Subcutaneous abdominal adipose tissue (tissue), 5 donors: ENCODE data around the gene SDF2L1.
"Not testable (repeated sequence)": the region's sequence is repeated elsewhere in the genome, so short reads cannot be mapped to it uniquely, and the experiment has no call there.

Experiments used
- H3K27ac ChIP-seq: one replicate; pipeline ENCODE4 v1.7.0; 2013; ENCODE audit warnings: low read depth, mild to moderate bottlenecking, inconsistent platforms, low read length, moderate library complexity
- H3K27me3 ChIP-seq, 5 donors: one replicate each; pipeline ENCODE4 v1.7.0; 2013; ENCODE audit warnings: low read length in 5 of 5, inconsistent platforms in 1 of 5; ENCODE audit not compliant: control insufficient read depth in 5 of 5, insufficient read depth in 4 of 5
- H3K36me3 ChIP-seq, 5 donors: one replicate each; pipeline ENCODE4 v1.7.0; 2013; ENCODE audit warnings: low read length in 5 of 5; ENCODE audit not compliant: control insufficient read depth in 5 of 5, insufficient read depth in 5 of 5
- H3K4me1 ChIP-seq, 5 donors: one replicate each; pipeline ENCODE4 v1.7.0; 2013; ENCODE audit warnings: low read length in 5 of 5, mild to moderate bottlenecking in 3 of 5, moderate library complexity in 1 of 5; ENCODE audit not compliant: control insufficient read depth in 5 of 5, insufficient read depth in 5 of 5
- H3K4me3 ChIP-seq, 5 donors: one replicate each; pipeline ENCODE4 v1.7.0; 2013; ENCODE audit warnings: low read length in 5 of 5, low read depth in 1 of 5
- H3K9ac ChIP-seq, 5 donors: one replicate each; pipeline ENCODE4 v1.7.0; 2013; ENCODE audit warnings: low read length in 5 of 5, mild to moderate bottlenecking in 4 of 5, moderate library complexity in 3 of 5
- H3K9me3 ChIP-seq, 5 donors: one replicate each; pipeline ENCODE4 v1.7.0; 2013; ENCODE audit warnings: low read length in 5 of 5; ENCODE audit not compliant: control insufficient read depth in 5 of 5
- donor health status: healthy.
- donor health status: healthy.
- donor health status: healthy.
- donor health status: healthy.
- donor health status: healthy.

SDF2L1 gene

DNA sequence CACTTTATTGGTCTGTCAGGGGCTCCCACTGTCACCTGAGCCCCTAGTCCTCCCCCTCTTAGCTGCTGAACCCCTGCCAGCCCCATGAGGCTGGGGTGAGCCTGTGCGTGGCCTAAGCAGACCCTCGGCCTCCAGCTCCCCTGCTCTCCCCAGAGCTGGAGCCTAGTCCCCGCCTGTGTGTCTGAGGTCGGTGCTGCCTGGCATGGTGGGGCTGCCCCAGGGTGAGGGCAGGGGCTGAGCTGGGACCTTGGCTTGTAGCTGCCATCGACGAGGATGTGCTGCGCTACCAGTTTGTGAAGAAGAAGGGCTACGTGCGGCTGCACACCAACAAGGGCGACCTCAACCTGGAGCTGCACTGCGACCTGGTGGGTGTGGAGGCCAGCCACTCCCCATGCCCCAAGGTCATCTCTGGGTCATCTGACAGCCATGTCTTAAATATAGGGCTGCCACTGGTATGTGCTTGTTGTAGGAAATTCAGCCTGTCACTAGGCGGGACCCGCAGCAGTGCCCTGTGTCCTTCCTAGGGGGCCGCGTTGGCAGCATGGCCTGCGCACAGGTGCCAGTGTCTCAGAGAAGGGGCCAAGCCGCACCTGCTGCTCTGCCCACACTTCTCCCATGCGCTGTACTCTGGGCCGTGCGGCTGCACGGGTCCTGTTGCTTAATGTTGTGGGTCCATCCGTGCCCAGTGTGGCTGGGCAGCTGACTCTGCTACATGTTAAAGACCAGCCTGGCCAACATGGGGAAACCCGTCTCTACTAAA lies 44.7 kb downstream of the SDF2L1 start:
- H3K9ac ChIP-seq, result no peak overlapping the region
- no peak overlapping the region for H3K27ac ChIP-seq
- H3K27me3 ChIP-seq, result no peaks in the 10 kb centered on the region
- H3K9me3 ChIP-seq, result no peaks in the 10 kb centered on the region
- peaks cover 0 to 1% (median 0%) of the 10 kb centered on the region in 5 donors for H3K4me1 ChIP-seq
- H3K4me3 ChIP-seq, result no peak overlapping the region
- H3K36me3 ChIP-seq, result peaks cover 0 to 86% (median 72%) of the 10 kb centered on the region in 5 donors

DNA sequence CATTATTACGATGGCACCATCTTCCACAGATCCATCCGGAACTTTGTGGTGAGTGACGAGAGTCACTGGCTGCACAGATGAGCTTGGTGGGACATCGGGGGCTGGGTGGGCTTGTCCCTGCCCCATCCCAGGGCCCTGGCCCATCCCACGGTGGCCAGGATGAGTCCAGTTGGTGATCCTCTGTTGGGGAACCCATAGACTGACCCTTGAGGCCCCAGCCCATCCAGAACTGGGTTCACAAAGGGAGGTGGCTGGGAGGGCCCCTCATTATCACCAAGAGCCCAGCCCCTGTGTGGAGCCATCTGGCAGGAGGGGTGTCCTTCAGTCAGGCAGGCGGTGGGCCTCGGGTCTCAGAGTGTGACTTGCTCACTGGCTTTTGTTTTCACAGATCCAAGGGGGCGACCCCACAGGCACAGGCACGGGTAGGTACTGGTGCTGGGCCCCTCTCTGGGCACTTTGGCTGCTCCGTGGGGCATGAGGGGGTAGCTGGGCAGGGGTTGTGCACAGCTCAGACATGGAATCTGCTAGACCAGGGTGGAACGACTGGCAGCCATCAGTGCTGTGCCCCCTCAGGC lies 45.7 kb downstream of the SDF2L1 start:
- Histone ChIP-seq H3K27ac (no peak overlapping the region), H3K4me1 (peaks cover 0 to 1% (median 0%) of the 10 kb centered on the region in 5 donors), H3K4me3 (no peak overlapping the region), H3K9ac (no peak overlapping the region), H3K9me3 (no peaks in the 10 kb centered on the region), H3K36me3 (peaks cover 0 to 79% (median 65%) of the 10 kb centered on the region in 5 donors), H3K27me3 (no peaks in the 10 kb centered on the region)

DNA sequence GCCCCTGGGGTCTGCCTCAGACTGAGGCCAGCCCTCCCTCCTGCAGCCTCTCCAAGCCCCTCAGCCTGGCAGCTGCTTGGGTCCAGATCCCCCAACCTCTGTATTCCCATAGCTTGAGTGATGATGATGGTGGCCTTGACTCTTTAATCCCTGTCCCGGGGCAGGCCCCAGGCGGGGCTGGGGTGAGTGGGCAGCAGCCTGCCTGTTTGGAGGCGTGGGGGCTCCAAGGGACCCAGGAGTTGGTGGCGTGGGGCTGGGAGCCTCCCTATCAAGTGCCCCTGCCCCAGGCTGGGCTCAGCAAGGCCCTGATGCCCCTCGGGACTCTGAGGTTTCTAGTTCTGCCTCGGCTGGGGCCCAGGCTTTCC lies 46.2 kb downstream of the SDF2L1 start:
- Histone ChIP-seq H3K4me1 (peaks cover 0 to 1% (median 0%) of the 10 kb centered on the region in 5 donors), H3K27me3 (no peaks in the 10 kb centered on the region), H3K27ac (no peak overlapping the region), H3K9me3 (no peaks in the 10 kb centered on the region), H3K9ac (no peak overlapping the region), H3K36me3 (peaks cover 0 to 79% (median 62%) of the 10 kb centered on the region in 5 donors), H3K4me3 (no peak overlapping the region)

DNA sequence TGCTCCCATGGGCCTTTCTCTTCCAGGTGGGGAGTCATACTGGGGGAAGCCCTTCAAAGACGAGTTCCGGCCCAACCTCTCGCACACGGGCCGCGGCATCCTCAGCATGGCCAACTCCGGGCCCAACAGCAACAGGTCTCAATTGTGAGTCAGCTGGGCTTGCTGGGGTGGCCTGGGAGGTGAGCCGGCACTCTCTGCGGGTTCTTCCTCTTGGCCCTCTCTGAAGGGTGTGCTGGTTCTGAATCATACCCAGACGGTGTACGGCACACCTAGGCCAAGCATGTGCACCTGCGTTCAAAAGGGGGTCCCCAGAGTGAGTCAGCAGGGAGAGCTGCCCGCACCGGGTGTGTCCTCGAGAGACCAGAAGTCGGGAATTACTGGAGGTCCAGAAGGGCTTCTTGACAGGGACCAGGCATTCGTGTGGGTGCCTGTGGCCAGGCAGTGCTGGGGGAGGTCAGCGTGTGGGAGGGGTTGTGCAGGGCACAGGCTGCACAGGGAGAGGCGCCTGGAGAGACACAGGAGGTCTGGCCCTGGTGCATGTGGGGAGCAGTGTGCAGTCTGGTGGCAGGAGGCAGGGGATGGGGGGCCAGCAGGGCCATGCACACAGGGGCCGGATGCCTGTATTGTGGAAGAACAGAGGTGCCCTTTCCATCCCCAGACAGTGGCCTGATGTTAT lies 46.7 kb downstream of the SDF2L1 start:
- Histone ChIP-seq H3K27ac (no peak overlapping the region), H3K36me3 (peaks cover 0 to 79% (median 64%) of the 10 kb centered on the region in 5 donors), H3K4me1 (peaks cover 0 to 1% (median 0%) of the 10 kb centered on the region in 5 donors)

DNA sequence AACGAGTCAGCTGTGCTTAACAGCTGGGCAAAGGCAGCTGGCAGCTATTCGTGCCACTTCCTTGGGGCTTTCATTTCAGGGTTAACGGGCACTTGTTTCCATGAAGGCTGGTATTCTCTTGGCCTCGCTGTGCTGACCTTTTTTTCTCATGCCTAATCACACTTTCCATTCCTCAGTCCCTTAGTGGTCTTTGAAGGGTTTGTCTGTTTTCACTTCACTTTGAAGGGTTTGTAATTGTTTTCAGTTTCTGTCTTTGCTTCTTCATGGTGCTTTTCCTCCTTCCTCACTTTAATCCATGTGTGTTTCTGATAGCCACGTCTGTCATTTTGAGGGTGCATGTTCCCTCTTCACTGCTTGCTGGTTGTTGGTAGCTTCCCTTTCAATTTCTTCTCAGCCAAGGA lies 48.3 kb downstream of the SDF2L1 start:
- H3K4me3 ChIP-seq, result no peak overlapping the region
- H3K9me3 ChIP-seq, result no peaks in the 10 kb centered on the region
- H3K27me3 ChIP-seq, result no peaks in the 10 kb centered on the region
- H3K36me3 ChIP-seq, result peaks cover 0 to 82% (median 68%) of the 10 kb centered on the region in 5 donors
- no peak overlapping the region for H3K27ac ChIP-seq
- H3K9ac ChIP-seq, result no peak overlapping the region
- peaks cover 0 to 1% (median 0%) of the 10 kb centered on the region in 5 donors for H3K4me1 ChIP-seq

More for the DNA sequence above, 46.7 kb downstream of the SDF2L1 start:
- H3K4me3 ChIP-seq, result no peak overlapping the region
- no peaks in the 10 kb centered on the region for H3K9me3 ChIP-seq
- H3K27me3 ChIP-seq, result no peaks in the 10 kb centered on the region
- H3K9ac ChIP-seq, result no peak overlapping the region

DNA sequence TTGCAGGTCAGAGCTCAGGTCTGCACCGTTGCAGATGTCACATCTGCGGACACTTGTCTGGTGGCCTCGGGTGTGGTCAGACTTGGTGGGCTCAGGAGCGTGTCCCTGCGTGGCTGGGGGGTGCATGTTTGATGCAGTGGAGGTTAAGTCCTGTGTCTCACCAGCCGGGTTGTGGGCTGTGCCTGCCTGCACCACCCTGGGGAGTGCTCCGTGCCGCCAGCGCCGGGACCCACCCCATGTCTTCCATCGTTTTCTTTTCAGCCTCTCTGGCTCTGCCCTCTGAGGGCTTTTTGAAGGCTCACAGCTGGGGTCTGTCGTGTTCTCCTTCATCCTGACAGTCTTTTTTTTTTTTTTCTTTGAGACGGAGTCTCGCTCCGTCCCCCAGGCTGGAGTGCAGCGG lies 49.7 kb downstream of the SDF2L1 start:
- Histone ChIP-seq H3K4me1 (peaks cover 0 to 1% (median 0%) of the 10 kb centered on the region in 5 donors), H3K36me3 (peaks cover 0 to 82% (median 68%) of the 10 kb centered on the region in 5 donors)

DNA sequence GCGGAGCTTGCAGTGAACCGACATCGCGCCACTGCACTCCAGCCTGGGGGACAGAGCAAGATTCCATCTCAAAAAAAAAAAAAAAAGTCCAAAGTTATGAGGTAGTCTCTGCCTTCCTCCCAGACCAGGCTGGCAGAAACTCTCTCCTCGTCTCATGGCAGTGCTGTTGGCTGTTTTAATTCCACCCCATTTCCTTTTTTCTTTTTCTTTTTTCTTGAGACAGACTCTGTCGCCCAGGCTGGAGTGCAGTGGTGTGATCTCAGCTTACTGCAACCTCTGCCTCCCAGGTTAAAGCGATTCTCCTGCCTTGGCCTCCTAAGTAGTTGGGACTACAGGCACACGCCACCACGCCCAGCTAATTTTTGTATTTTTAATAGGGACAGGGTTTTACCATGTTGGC lies 50.8 kb downstream of the SDF2L1 start:
- not testable (repeated sequence) for H3K27ac ChIP-seq, H3K9me3 ChIP-seq, H3K27me3 ChIP-seq, H3K4me3 ChIP-seq, H3K9ac ChIP-seq, H3K4me1 ChIP-seq
- peaks cover 0 to 81% (median 69%) of the 10 kb centered on the region in 5 donors for H3K36me3 ChIP-seq

More for the DNA sequence above, 49.7 kb downstream of the SDF2L1 start:
- Histone ChIP-seq H3K9me3 (no peaks in the 10 kb centered on the region), H3K27ac (no peak overlapping the region), H3K4me3 (no peak overlapping the region), H3K27me3 (no peaks in the 10 kb centered on the region), H3K9ac (no peak overlapping the region)

DNA sequence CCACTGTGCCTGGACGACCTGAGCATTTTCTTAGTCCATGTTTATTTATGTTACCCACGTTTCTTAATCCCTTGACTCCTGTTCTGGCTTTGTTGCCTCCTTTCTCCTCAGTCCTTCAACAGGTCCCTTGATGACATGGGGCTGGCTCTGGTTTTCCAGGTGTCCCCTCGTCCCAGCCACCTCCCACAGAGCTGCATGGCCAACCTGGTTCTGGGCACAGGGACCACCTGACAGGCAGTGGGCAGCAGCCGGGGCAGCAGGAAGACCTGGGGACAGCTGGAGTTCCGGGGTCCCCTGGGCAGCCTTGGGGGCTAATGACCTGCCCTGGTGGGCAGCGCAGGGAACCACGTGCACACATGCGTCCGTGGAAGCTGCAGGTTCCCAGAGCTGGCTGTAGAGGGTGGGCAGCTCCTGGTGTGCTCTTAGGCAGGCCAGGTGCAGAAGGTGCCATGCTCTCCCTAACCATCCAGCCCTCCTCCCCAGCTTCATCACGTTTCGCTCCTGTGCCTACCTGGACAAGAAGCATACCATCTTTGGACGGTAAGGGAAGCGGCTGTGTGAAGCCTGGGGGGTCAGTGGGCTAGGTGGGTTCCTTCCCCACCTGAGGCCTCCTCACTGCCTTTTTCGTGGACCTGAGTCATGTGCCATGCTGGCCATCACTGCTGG lies 51.4 kb downstream of the SDF2L1 start:
- no peaks in the 10 kb centered on the region for H3K27me3 ChIP-seq
- H3K4me3 ChIP-seq, result no peak overlapping the region
- H3K27ac ChIP-seq, result no peak overlapping the region
- H3K36me3 ChIP-seq, result peaks cover 0 to 75% (median 63%) of the 10 kb centered on the region in 5 donors
- no peak overlapping the region for H3K9ac ChIP-seq
- H3K9me3 ChIP-seq, result no peaks in the 10 kb centered on the region
- H3K4me1 ChIP-seq, result peaks cover 1 to 3% (median 2%) of the 10 kb centered on the region in 5 donors
